Stimulated activated CD8-positive, alpha-beta memory T cell treated with anti-CD3 and anti-CD28 coated beads, Interleukin-2, amount 100 ng/mL, for 1 hour (primary cell): Measurements from ENCODE around the gene RNF150.

Experiments used
- DNase-seq, 2 donors: peaks; one replicate each; pipeline ENCODE4 v3.0.0-alpha.2; 2020; ENCODE audit warnings: low read depth in 2 of 2

Gene RNF150

GRCh38 chr4:141131723-141132071 lies 1.6 kb downstream of the RNF150 start:
- no peak for DNase-seq

GRCh38 chr4:141130947-141131605 lies 2.2 kb downstream of the RNF150 start:
- no peak for DNase-seq

- no peak for DNase-seq
Observed at GRCh38 chr4:141127884-141128283, 5.4 kb downstream of the RNF150 start.

- no peak for DNase-seq
Observed at GRCh38 chr4:141126769-141127168, 6.5 kb downstream of the RNF150 start.

- DNase-seq = no peak
Observed at GRCh38 chr4:141124224-141124623, 9.0 kb downstream of the RNF150 start.

- DNase-seq = no peak
Observed at GRCh38 chr4:141121768-141122454, 11.4 kb downstream of the RNF150 start.

- DNase-seq = no peak
Observed at GRCh38 chr4:141121101-141121500, 12.2 kb downstream of the RNF150 start.

GRCh38 chr4:141120036-141120593 lies 13.2 kb downstream of the RNF150 start:
- DNase-seq = no peak

- DNase-seq = no peak
Observed at GRCh38 chr4:141119071-141119470, 14.2 kb downstream of the RNF150 start.

- DNase-seq = no peak
Observed at GRCh38 chr4:141118381-141118780, 14.9 kb downstream of the RNF150 start.

GRCh38 chr4:141117935-141118334 lies 15.3 kb downstream of the RNF150 start:
- no peak for DNase-seq

- no peak for DNase-seq
Observed at GRCh38 chr4:141109983-141110382, 23.3 kb downstream of the RNF150 start.

- DNase-seq = no peak
Observed at GRCh38 chr4:141107927-141108326, 25.3 kb downstream of the RNF150 start.

- DNase-seq = no peak
Observed at GRCh38 chr4:141102367-141102766, 30.9 kb downstream of the RNF150 start.

GRCh38 chr4:141101511-141101910 lies 31.8 kb downstream of the RNF150 start:
- no peak for DNase-seq

- no peak for DNase-seq
Observed at GRCh38 chr4:141099326-141099725, 33.9 kb downstream of the RNF150 start.

- no peak for DNase-seq
Observed at GRCh38 chr4:141098163-141098562, 35.1 kb downstream of the RNF150 start.

- no peak for DNase-seq
Observed at GRCh38 chr4:141090473-141090872, 42.8 kb downstream of the RNF150 start.

- DNase-seq = no peak
Observed at GRCh38 chr4:141081921-141082395, 51.3 kb downstream of the RNF150 start.

GRCh38 chr4:141080668-141081067 lies 52.6 kb downstream of the RNF150 start:
- DNase-seq = no peak

GRCh38 chr4:141079393-141079930 lies 53.8 kb downstream of the RNF150 start:
- no peak for DNase-seq

GRCh38 chr4:141078871-141079270 lies 54.4 kb downstream of the RNF150 start:
- DNase-seq = no peak
